HepG2 (cell line): ENCODE measurements around the gene CST5. TPM values are rescaled to one million over a fixed set of nuclear protein-coding genes. Genes with fewer than 3 reads are reported as not detected.

Experiments
- ATAC-seq: fragments of 200-7000 bp; cut with Tn5 transposase; 3 replicates; pipeline ENCODE4 v1.9.1; 2020; ENCODE audit warnings: mild to moderate bottlenecking, moderate library complexity
- BruUV-seq: library from RNA; stranded (reverse); fragments of 400-500 nt; replicated peaks from 2 replicates; lab custom pipeline; 2021; lab: Mats Ljungman, UMichigan
- CTCF ChIA-PET: fragments of 300-600 bp; formaldehyde crosslinking; extraction: SDS; loops from one replicate; lab custom pipeline; 2021; ENCODE audit warnings: low total read pairs, inconsistent platforms, low intra/inter-chr PET ratio; lab: Yijun Ruan, JAX
- POLR2A ChIA-PET: fragments of 350-600 bp; sonication (Branson Sonifier 250); formaldehyde crosslinking; loops from one replicate; lab custom pipeline; 2020; ENCODE audit warnings: antibody characterized with exemption, inconsistent platforms; lab: Yijun Ruan, JAX
- DNase-seq: peaks from one replicate; pipeline ENCODE4 v3.0.0-alpha.2; 2015; ENCODE audit warnings: low spot score
- FAIRE-seq: peaks from 3 replicates; lab custom pipeline; 2011; peaks lifted over from hg19 to GRCh38; lab: Jason Lieb, UNC
- H2AFZ ChIP-seq: one replicate; pipeline ENCODE4 v1.6.1; 2011; ENCODE audit warnings: low read length, inconsistent platforms
- H3K27ac ChIP-seq: fragments of 300-600 bp; 3 replicates; pipeline ENCODE4 v1.8.0; 2011; ENCODE audit warnings: mixed run types, mild to moderate bottlenecking, mixed read lengths, low read length, inconsistent platforms; ENCODE audit not compliant: insufficient read depth; ENCODE audit errors: extremely low read length
- H3K27me3 ChIP-seq, 2 experiments: fragments of 200-600 bp in 1 of 2; 2 replicates in 1 of 2; 3 replicates in 1 of 2; pipeline versions ENCODE4 v1.6.0 to v1.8.0; 2011; ENCODE audit warnings: low read length in 2 of 2, mild to moderate bottlenecking in 2 of 2, moderate library complexity in 2 of 2, inconsistent platforms in 1 of 2; ENCODE audit not compliant: insufficient read depth in 2 of 2, control insufficient read depth in 1 of 2
- H3K36me3 ChIP-seq, 2 experiments: fragments of 200-600 bp in 1 of 2; replicated peaks in 1 of 2; 2 replicates in 1 of 2; 3 replicates in 1 of 2; pipeline versions ENCODE4 v1.5.1 to v1.8.0; 2011; ENCODE audit warnings: low read length in 2 of 2, inconsistent platforms in 1 of 2; ENCODE audit not compliant: insufficient read depth in 2 of 2, control insufficient read depth in 1 of 2
- H3K4me1 ChIP-seq: 2 replicates; pipeline ENCODE4 v1.5.1; 2012; ENCODE audit warnings: low read length, inconsistent platforms; ENCODE audit not compliant: insufficient read depth
- H3K4me2 ChIP-seq: 2 replicates; pipeline ENCODE4 v1.6.0; 2011; ENCODE audit warnings: low read depth, low read length, inconsistent platforms
- H3K4me3 ChIP-seq, 3 experiments: fragments of 200-600 bp in 1 of 3; sonication (generic), shearing (Covaris generic) in 1 of 3; replicated peaks in 1 of 3; 2 replicates each; pipeline ENCODE4 v1.5.1; 2011 to 2016; ENCODE audit warnings: low read length in 3 of 3, inconsistent platforms in 2 of 3, low read depth in 2 of 3, mild to moderate bottlenecking in 2 of 3, control low read depth in 1 of 3, mixed read lengths in 1 of 3; ENCODE audit not compliant: insufficient read depth in 1 of 3
- H3K79me2 ChIP-seq: one replicate; pipeline ENCODE4 v1.6.1; 2011; ENCODE audit warnings: low read length, inconsistent platforms; ENCODE audit not compliant: insufficient read depth
- H3K9ac ChIP-seq: 2 replicates; pipeline ENCODE4 v1.6.0; 2011; ENCODE audit warnings: mild to moderate bottlenecking, low read depth, low read length, inconsistent platforms; ENCODE audit not compliant: insufficient read depth
- H3K9me3 ChIP-seq: 2 replicates; pipeline ENCODE4 v1.5.1; 2012; ENCODE audit warnings: mild to moderate bottlenecking, low read length
- H4K20me1 ChIP-seq: 2 replicates; pipeline ENCODE4 v1.6.0; 2011; ENCODE audit warnings: inconsistent platforms, mild to moderate bottlenecking, low read length, moderate library complexity; ENCODE audit not compliant: insufficient read depth
- KDM4B ChIP-seq: sonication (generic); formaldehyde crosslinking; IDR thresholded peaks from 2 replicates; pipeline ENCODE4 v1.4.0; 2020; ENCODE audit warnings: missing genetic modification reagents
- KDM5B ChIP-seq: sonication (generic); formaldehyde crosslinking; IDR thresholded peaks from 2 replicates; pipeline ENCODE4 v1.4.0; 2020; ENCODE audit warnings: missing genetic modification reagents, mild to moderate bottlenecking, borderline replicate concordance
- MTF1 ChIP-seq: sonication (generic); formaldehyde crosslinking; IDR thresholded peaks from 2 replicates; pipeline ENCODE4 v1.5.0; 2020; ENCODE audit warnings: missing genetic modification reagents
- PPARG ChIP-seq: conservative IDR thresholded peaks from 2 replicates; pipeline ENCODE4 v1.6.1; 2016; ENCODE audit warnings: missing biosample characterization, missing genetic modification reagents
- ZBED4 ChIP-seq: sonication (generic); formaldehyde crosslinking; IDR thresholded peaks from 2 replicates; pipeline ENCODE4 v1.4.0; 2020; ENCODE audit warnings: missing genetic modification reagents, borderline replicate concordance
- ZBTB37 ChIP-seq: sonication (generic); formaldehyde crosslinking; IDR thresholded peaks from 2 replicates; pipeline ENCODE4 v1.4.0; 2020; ENCODE audit warnings: mild to moderate bottlenecking, missing genetic modification reagents
- ZNF510 ChIP-seq: sonication (generic); formaldehyde crosslinking; IDR thresholded peaks from 2 replicates; pipeline ENCODE4 v1.4.0; 2020; ENCODE audit warnings: low read depth, mild to moderate bottlenecking, missing genetic modification reagents
- ZNF607 ChIP-seq: sonication (generic); formaldehyde crosslinking; IDR thresholded peaks from 2 replicates; pipeline ENCODE4 v1.5.1; 2020; ENCODE audit warnings: missing genetic modification reagents, mild to moderate bottlenecking, borderline replicate concordance
- ZNF646 ChIP-seq: sonication (generic); formaldehyde crosslinking; IDR thresholded peaks from 2 replicates; pipeline ENCODE4 v1.9.0; 2021; ENCODE audit warnings: mild to moderate bottlenecking, missing genetic modification reagents
- ZNF670 ChIP-seq: sonication (generic); formaldehyde crosslinking; IDR thresholded peaks from 2 replicates; pipeline ENCODE4 v1.8.0; 2022; ENCODE audit warnings: mild to moderate bottlenecking, missing genetic modification reagents, borderline replicate concordance
- ZNF816 ChIP-seq: sonication (generic); formaldehyde crosslinking; IDR thresholded peaks from 2 replicates; pipeline ENCODE4 v1.8.0; 2022; ENCODE audit warnings: missing genetic modification reagents, mild to moderate bottlenecking, borderline replicate concordance
- WGBS: methylation state at CpG from one replicate; pipeline ENCODE4 v1.1.6; 2017; ENCODE audit warnings: low lambda C conversion rate; 5-methylcytosine and 5-hydroxymethylcytosine counted together
- in situ Hi-C: cut with HindIII; loops from 2 replicates; pipeline ENCODE4 v1.10.0; 2017; ENCODE audit warnings: low pct_unique_long_range_greater_than_20kb; ENCODE audit not compliant: extremely low pct_ligation_motif_present
- intact Hi-C: fragments of 100-400 bp; cut with micrococcal nuclease; formaldehyde crosslinking; loops from one replicate; pipeline ENCODE4 v1.10.0; 2022; ENCODE audit not compliant: unreplicated experiment
- polyA plus RNA-seq, 8 experiments: library from polyadenylated mRNA; depleted of rRNA in 3 of 8; stranded (reverse) in 7 of 8; unstranded in 1 of 8; fragments of >200 nt; fragmentation: Illumina TruSeq in 4 of 8; extraction: Trizol in 4 of 8; gene quantifications; 2 replicates each; pipeline versions ENCODE4 v1.2.1 to v1.2.3, GENCODE V29; 2011 to 2016; ENCODE audit warnings: low read depth in 4 of 8, missing spikeins in 1 of 8, mixed read lengths in 1 of 8; ENCODE audit not compliant: insufficient read depth in 1 of 8
- total RNA-seq, 5 experiments: library from RNA; depleted of rRNA; stranded (reverse); fragments of >200 nt; fragmentation: Illumina TruSeq; extraction: Trizol; gene quantifications; 2 replicates each; pipeline ENCODE4 v1.2.3, GENCODE V29; 2016; ENCODE audit warnings: low read depth in 1 of 5

CST5 gene
- total and polyA plus RNA-seq, 2 of the 13 experiments (the other 11 are each of a cell fraction or from before 2014, with no cell fraction given), result 0.16 TPM; not detected in 1

- TF ChIP-seq KDM4B (CRISPR knock-in tag), result no peak
- TF ChIP-seq ZNF670 (CRISPR knock-in tag), result 0 out of 2 replicates have a peak, but pooled peaks have one; percentile 2
- TF ChIP-seq KDM5B (CRISPR knock-in tag), result no peak
- TF ChIP-seq ZBED4 (CRISPR knock-in tag), result no peak
- peak; percentile 2; the same call in 1 of the 2 replicates for TF ChIP-seq ZNF816 (CRISPR knock-in tag)
- TF ChIP-seq MTF1 (CRISPR knock-in tag), result no peak
- TF ChIP-seq ZNF607, result 0 out of 2 replicates have a peak, but pooled peaks have one; percentile 15
- no peak for TF ChIP-seq ZNF510 (CRISPR knock-in tag)
- no peak for TF ChIP-seq PPARG
Measured at GRCh38 chr20:23880417-23880816, 869 bp upstream of the CST5 start (continued).

- no peak overlapping the region for H3K9ac ChIP-seq
- DNase-seq (peak; percentile 82), FAIRE-seq (peak; percentile 68), ATAC-seq (peak; percentile 81)
- POLR2A ChIA-PET, result no interaction called here
- H2AFZ ChIP-seq, result no peak overlapping the region
- no peak overlapping the region for H3K4me3 ChIP-seq
- in situ Hi-C loops, result no loop called here
- H3K36me3 ChIP-seq, result no peaks in the 10 kb centered on the region
- H3K27ac ChIP-seq, result peak overlapping the region; percentile 33
- no TSS peak for BruUV-seq
- CTCF ChIA-PET, result no interaction called here
- peaks cover 24% of the 10 kb centered on the region for H3K4me1 ChIP-seq
- H3K79me2 ChIP-seq, result no peaks in the 10 kb centered on the region
- intact Hi-C loops, result no loop called here
- H4K20me1 ChIP-seq, result no peaks in the 10 kb centered on the region
- H3K4me2 ChIP-seq, result no peak overlapping the region
- H3K27me3 ChIP-seq, result 0 out of 5 replicates have a peak, but pooled peaks cover 0 to 4% of the 10 kb centered on the region in 2 experiments
- no peaks in the 10 kb centered on the region for H3K9me3 ChIP-seq
- WGBS, result 10% methylated on average over 8 of the region's 8 CpGs
- TF ChIP-seq ZNF646 (CRISPR knock-in tag) (no peak), ZBTB37 (CRISPR knock-in tag) (peak; percentile 57; the same call in 1 of the 2 replicates)
Measured at GRCh38 chr20:23879811-23880374, 345 bp upstream of the CST5 start.
